HL-60 (cell line): Measurements from ENCODE around the gene RIPK4.

Experiments
- DNase-seq, 2 experiments: peaks; one replicate each; pipeline ENCODE4 v3.0.0-alpha.2; 2010 to 2020; ENCODE audit warnings: low read depth in 1 of 2, low spot score in 1 of 2
- H3K27ac ChIP-seq: fragments of 250-450 bp; sonication (Bioruptor Pico); replicated peaks from 2 replicates; pipeline ENCODE4 v1.5.1; 2020; ENCODE audit warnings: mild to moderate bottlenecking, moderate library complexity
- H3K27me3 ChIP-seq: fragments of 250-450 bp; sonication (Bioruptor Pico); 2 replicates; pipeline ENCODE4 v1.5.1; 2021; ENCODE audit warnings: mild to moderate bottlenecking, moderate library complexity; ENCODE audit not compliant: insufficient read depth, poor library complexity, severe bottlenecking
- H3K4me3 ChIP-seq: replicated peaks from 2 replicates; pipeline ENCODE4 v1.5.1; 2011; ENCODE audit warnings: mild to moderate bottlenecking, control low read depth, low read length; ENCODE audit not compliant: insufficient read depth
- GABPA ChIP-seq: IDR thresholded peaks from 2 replicates; pipeline ENCODE4 v1.6.1; 2012; ENCODE audit warnings: low read depth
- POLR2AphosphoS5 ChIP-seq: IDR thresholded peaks from 2 replicates; pipeline ENCODE4 v1.6.1; 2012; ENCODE audit warnings: low read depth
- SPI1 ChIP-seq: IDR thresholded peaks from 2 replicates; pipeline ENCODE4 v1.6.1; 2012; ENCODE audit warnings: low read depth, mild to moderate bottlenecking, borderline replicate concordance
- TF ChIP-seq, protein P1 (sequence below): IDR thresholded peaks from 2 replicates; pipeline ENCODE4 v1.6.1; 2012; ENCODE audit warnings: low read depth; ENCODE audit not compliant: insufficient replicate concordance
- TF ChIP-seq, protein P2 (sequence below): IDR thresholded peaks from one replicate; pipeline ENCODE4 v1.5.1; 2011; ENCODE audit warnings: low read length, control low read depth, inconsistent platforms; ENCODE audit not compliant: insufficient read depth

Gene RIPK4

DNA sequence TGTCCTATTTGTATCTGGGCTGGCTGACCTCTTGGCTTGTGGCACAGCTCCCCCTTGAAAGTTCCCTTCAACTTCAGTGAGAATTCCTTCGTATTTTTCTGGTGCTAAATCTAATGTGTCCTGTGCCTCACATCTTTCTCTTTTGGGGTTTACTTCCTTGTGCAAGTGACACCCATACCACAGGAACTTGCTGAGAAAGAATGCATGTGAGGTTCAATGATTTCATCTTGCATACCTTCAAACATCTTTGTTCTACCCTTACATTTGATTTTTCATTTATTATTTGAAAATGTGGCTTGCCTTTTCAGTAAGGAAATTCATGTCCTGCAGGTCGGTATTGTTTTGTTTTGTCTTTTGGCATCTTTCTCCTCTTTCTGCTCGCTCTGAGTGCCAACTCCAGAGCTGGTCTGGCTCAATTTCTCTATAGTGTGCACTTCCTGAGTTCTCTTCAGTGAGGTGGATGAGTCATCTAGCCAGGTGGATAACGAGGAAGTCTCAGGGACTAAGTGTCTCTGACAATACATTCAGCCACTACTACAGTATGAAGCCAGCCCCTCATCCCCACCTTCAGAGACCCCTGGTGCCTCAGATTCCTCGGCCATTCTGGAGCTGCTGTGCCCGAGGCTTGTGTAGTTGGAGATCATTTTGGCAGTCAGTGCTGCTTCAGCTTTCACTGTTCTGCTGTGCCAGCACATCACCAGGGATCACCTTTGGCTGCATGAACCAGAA is 59.5 kb downstream of the RIPK4 start:
- H3K27me3 ChIP-seq, result no peaks in the 10 kb centered on the region
- TF ChIP-seq, protein P1, sequence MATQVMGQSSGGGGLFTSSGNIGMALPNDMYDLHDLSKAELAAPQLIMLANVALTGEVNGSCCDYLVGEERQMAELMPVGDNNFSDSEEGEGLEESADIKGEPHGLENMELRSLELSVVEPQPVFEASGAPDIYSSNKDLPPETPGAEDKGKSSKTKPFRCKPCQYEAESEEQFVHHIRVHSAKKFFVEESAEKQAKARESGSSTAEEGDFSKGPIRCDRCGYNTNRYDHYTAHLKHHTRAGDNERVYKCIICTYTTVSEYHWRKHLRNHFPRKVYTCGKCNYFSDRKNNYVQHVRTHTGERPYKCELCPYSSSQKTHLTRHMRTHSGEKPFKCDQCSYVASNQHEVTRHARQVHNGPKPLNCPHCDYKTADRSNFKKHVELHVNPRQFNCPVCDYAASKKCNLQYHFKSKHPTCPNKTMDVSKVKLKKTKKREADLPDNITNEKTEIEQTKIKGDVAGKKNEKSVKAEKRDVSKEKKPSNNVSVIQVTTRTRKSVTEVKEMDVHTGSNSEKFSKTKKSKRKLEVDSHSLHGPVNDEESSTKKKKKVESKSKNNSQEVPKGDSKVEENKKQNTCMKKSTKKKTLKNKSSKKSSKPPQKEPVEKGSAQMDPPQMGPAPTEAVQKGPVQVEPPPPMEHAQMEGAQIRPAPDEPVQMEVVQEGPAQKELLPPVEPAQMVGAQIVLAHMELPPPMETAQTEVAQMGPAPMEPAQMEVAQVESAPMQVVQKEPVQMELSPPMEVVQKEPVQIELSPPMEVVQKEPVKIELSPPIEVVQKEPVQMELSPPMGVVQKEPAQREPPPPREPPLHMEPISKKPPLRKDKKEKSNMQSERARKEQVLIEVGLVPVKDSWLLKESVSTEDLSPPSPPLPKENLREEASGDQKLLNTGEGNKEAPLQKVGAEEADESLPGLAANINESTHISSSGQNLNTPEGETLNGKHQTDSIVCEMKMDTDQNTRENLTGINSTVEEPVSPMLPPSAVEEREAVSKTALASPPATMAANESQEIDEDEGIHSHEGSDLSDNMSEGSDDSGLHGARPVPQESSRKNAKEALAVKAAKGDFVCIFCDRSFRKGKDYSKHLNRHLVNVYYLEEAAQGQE, result no peak
- TF ChIP-seq POLR2AphosphoS5 (no peak), SPI1 (no peak), GABPA (no peak)
- TF ChIP-seq, protein P2, sequence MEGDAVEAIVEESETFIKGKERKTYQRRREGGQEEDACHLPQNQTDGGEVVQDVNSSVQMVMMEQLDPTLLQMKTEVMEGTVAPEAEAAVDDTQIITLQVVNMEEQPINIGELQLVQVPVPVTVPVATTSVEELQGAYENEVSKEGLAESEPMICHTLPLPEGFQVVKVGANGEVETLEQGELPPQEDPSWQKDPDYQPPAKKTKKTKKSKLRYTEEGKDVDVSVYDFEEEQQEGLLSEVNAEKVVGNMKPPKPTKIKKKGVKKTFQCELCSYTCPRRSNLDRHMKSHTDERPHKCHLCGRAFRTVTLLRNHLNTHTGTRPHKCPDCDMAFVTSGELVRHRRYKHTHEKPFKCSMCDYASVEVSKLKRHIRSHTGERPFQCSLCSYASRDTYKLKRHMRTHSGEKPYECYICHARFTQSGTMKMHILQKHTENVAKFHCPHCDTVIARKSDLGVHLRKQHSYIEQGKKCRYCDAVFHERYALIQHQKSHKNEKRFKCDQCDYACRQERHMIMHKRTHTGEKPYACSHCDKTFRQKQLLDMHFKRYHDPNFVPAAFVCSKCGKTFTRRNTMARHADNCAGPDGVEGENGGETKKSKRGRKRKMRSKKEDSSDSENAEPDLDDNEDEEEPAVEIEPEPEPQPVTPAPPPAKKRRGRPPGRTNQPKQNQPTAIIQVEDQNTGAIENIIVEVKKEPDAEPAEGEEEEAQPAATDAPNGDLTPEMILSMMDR, result no peak
- no peak overlapping the region for H3K4me3 ChIP-seq
- no peak for DNase-seq
- H3K27ac ChIP-seq, result no peak overlapping the region

DNA sequence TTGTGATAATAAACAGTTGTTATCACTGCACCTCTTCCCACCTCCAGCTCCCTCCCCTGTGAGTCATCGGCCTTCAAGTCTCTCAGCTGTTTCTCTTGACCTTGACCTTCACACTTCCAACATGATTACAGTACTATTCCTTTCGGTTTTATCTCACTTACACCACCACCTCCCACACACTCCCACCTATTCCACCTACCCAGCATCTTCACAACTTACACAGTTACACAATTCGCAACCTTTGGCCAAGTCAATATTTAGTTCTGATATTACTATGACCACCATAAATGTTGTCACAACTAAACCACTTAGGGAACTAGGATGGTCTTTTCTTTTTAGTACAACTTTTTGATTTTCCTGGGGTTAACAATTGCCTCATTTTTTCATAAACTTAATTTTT is 60.2 kb downstream of the RIPK4 start:
- no peak overlapping the region for H3K4me3 ChIP-seq
- TF ChIP-seq SPI1, result no peak
- no peak for TF ChIP-seq POLR2AphosphoS5
- TF ChIP-seq, protein P1, result no peak
- no peak for TF ChIP-seq GABPA
- DNase-seq, result no peak
- no peak overlapping the region for H3K27ac ChIP-seq
- no peaks in the 10 kb centered on the region for H3K27me3 ChIP-seq

DNA sequence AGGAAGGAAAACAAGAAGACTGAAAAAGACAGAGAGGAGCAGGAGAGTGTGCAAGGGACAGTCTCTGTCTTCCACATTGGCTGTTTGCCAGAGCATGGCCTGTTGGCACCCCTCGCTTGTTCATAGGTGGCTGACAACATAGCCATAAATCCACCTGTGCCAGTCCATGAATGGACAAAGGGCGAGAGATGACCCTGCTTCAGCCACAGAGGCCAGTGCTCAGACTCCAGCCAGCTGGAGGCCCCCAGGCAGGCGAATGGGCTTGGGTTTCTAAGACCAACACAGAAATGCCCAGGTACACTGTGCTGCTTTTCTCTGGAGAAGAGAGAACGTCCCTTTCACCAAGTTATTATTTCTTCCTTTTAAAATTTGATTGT is 60.6 kb downstream of the RIPK4 start:
- TF ChIP-seq SPI1, result no peak
- TF ChIP-seq POLR2AphosphoS5, result no peak
- TF ChIP-seq, protein P2, result no peak
- no peak for TF ChIP-seq GABPA
- Histone ChIP-seq H3K27ac (no peak overlapping the region), H3K27me3 (no peaks in the 10 kb centered on the region), H3K4me3 (no peak overlapping the region)
- no peak for DNase-seq

DNA sequence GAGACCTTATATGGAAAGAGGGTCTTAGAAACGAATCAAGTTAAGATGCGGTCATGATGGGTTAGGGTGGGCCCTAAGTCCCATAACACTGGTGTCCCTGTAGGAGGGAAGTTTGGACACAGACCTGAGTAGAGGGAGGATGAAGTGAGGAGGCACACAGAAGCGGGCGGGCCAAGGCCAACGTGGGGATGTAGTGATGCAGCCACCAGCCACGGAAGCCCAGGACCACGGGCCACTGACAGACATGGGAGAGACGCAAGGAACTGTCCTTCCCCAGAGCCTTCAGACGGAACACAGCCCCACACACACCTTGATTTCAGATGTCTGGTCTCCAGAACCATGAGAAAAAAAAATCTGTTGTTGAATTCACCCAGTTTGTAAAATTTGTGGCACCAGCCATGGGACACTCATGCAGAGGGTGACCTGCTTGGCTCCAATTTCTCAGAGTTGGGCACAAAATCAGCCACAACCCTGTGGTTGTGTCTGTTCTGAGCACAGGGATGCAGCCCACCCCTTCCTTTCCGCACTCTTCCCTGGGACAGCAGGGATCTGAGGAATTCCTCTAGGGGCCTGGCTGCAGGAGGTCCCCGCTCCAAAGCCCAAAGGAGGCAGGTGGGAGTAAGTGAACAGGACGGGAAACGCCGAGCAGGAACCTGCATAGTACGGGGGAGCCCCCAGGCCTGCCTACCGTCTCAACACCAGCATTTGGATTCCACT is 61.1 kb downstream of the RIPK4 start:
- no peak overlapping the region for H3K4me3 ChIP-seq
- no peak overlapping the region for H3K27ac ChIP-seq
- TF ChIP-seq, protein P1, result no peak
- TF ChIP-seq SPI1 (no peak), GABPA (no peak), POLR2AphosphoS5 (no peak)
- TF ChIP-seq, protein P2, result no peak
- no peak for DNase-seq
- no peaks in the 10 kb centered on the region for H3K27me3 ChIP-seq
